SW 1271 (cell line): ENCODE data around the gene GMPR2.

Experiments used
- DNase-seq, 2 experiments: peaks; one replicate each; lab custom pipeline; 2025; lab: John Stamatoyannopoulos, UW

Gene GMPR2

DNA sequence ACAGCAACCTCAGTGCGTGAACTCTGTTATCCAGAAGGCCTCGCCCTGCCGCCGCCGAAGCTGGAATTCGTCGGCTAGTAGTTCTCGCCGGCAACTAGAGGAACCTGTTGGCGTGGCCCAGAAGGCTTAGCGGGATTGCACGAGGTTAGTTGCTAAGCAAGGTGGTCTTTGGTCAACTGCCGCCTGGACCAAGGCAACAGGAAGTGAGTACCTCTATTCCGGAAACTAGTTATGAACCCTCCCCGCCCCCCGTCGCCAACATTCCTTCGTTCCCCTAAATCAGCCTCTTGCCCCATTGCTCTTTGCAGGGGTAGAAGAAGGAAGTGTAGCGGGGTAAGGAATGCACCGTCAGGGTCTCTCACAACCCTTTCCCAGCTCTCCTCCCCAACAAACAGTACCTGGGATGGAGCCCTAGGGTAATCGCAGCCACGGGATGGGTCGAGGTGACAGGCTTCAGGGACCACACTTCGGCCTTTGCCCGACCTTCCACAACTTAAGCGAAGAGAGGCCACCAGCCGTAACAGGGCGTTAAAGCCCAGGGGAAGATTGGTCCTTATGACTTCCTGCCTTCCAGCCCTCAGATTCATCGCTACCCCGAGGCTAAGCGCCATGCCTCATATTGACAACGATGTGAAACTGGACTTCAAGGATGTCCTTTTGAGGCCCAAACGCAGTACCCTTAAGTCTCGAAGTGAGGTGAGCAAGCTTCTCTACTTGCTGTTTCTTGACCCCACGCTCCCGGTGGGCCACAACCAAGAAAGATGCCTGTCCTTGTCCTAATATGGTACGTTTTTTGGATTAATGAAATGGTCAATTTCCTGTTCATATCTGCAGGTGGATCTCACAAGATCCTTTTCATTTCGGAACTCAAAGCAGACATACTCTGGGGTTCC lies at the start of gene GMPR2:
GMPR2 (plus strand) TSS at position 285 of the 893 bp plus-strand sequence; CDS start at position 610, 325 bp downstream.
- DNase-seq, result peak in 1 of 2 experiments; percentile 95

DNA sequence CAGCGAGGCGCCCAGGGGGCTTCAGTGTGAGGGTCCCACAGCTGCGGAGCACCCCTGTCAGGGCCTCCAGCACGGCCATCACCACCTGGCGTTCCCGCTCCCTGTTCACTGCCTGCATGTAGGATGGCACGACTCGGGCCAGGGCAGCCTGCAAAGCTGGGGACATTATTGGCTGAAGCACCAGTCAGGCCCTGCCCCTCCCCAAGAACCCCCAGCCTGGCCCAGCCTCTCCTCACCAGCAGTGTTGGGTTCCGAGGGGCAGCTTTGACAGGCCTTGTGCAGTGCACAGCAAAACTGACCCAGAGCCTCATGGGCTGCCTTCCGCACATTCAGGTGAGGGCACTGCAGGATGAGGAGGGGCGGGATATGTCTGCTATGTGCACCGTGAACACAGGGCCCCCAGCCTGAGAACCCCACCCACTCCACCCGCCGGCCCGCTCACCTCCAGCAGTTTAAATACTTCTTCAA lies 49.7 kb upstream of the GMPR2 start:
- no peak for DNase-seq

DNA sequence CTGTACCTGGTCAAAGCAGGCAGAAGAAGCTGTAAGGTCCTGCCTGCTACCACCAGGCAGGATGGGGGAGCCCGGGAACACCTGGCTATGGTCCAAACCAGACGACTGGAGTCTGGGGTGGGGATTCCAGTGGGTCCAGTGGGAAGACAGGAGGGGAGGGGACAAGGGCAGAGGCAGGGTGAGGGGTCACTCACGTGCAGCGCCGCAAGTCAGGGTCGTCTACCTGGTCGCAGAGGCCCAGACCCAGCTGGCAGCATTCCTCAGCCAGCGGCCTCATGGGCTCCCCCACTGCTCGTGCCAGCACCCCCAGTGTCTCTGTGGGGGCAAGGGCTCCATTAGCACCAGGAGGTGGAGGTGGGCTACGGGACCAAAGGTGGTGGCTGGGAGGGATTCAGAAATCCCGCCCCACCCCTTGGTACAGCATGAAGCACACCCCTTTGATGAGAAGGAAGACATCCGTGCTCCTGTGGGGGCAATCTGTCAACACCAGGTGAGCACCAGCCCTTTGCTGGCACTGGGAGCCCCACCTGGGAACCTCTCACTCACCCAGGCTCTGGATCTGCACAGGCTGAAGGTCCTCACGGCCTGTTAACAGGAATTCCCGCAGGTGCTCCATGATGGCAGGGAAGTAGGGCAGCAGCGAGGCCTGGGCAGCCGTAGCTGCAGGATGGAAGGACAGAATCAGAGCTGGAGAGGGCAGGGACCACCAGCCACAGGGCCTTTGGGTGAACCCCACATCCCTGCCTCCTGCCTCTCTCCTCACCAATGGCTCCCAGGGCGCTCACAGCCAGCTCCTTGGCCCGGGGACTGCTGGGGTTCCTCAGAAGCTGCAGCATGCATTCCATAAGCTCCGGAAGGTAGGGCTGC lies 48.4 kb upstream of the GMPR2 start:
- DNase-seq, result no peak

DNA sequence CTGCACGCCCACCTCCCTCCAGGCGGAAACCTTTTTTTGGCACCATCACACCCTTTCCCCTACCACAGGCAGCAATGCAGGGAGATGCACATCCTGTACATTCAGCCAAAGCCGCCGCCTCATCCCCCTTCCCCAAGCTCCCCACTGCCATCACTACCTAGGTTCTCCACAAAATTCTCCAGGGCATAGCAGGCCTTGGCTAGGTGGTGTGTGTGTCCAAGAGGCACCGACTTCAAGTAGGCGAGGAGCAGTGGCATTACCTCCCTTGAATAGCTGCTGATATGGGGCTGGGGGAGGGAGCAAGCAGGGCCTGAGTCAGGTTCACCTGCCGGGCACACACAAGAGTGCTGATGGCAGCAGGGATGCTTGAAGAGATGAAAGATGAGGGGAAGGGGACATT lies 47.7 kb upstream of the GMPR2 start:
- DNase-seq, result no peak

DNA sequence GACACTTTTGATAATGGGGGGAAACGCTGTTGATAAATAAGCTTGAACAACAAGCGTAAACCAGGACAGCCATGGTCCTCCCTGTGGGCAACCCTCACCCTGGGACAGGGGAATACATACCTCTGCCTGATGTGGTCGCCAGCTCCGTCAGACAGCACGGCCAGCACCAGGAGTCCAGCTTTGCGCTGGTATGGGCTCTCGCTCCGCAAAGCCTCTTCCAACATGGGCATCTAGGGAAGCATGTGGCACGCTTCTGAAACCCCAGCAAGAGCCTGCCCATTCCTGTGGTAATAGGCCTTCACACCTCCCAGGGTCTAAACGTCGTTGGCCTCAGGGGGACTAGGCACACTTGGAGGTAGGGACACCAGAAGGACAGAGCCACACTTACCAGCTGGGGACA lies 47.0 kb upstream of the GMPR2 start:
- DNase-seq, result no peak

DNA sequence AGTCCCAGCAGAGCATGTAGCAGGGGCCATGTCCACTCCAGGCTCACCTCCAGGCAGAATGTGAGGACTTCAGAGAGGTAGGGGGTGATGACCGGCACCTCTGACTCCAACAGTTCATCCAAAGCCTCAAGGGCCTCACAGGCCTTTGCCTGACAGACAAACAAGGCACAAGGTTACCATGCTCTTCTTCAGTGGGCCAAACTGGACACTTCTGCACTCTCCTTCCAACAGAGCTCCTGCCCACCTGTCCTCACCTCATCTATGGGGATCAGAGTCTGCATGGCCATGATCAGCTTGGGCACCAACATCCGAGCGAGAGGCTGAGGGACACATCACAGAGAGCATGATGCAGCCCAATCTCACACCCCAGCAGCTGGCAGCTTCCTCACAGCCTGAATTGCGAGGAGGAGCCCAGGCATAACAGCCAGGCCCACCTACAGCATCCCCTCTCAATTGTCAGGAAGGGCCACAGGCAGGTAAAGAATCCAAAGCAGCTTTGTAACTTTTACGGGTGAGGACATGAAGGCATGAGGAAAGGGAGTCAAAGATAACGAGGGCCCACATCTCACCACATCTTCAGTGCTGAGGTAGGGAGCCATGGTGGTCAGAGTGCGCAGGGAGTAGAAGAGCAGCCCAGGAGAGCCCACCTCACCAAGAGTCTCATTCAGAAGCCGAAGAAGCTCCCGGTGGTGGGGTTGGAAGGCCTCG lies 45.7 kb upstream of the GMPR2 start:
- DNase-seq, result no peak

DNA sequence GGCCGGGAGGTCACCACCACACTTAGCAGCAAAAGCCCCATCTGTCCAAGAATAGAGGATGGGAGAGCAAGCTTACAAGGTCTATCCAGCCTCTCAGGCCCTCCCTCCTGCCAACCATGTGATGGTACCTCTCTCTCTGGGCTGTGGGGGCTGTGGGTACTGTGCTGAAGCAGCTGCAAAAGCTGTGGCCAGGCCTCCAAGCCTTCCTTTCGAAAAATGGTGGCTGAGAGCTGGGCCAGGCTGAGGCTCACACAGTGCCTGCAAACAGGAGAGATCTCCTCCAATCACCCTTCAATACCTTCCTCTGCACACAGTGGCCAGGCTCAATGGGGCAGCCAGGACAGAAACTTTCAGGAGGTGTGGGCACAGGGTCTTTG lies 45.2 kb upstream of the GMPR2 start:
- no peak for DNase-seq

DNA sequence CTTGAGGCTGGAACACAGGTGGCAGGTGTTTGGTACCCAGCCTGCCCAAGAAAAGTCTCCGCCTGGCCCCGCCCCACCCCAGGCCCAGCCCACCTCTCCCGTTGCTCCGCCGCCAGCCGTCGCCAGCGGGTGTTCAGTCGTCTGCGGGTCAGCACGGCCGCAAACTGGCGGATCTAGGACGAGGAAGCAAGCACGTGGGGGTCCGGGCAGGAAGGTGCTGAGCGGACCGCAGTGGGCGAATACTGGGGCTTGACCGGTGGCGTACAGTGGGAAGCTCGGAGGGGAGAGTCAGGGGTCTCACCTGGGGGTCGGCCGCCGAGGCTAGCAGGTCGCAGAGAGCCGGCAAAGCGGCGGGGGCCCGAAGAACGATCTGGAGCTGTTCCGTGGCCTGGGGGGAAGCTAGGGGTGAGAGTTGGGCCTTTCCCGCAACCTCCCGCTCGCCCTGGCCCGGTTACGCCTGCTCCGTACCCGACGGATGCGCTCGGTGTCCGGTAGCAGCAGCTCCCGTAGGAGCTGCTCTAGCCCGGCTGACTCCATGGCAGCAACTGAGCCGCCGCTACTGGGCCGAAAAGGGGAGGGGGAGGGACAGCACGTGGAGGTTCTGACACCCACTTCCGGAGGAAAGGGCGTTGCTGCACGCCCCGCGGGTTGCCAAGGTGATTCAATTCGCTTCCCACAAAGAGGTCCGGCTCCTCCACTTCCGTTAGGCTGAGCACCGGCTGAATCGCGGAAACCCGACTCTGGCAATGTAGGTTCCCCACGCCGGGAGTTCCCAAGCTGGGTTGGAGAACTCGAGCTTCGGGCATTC lies 44.3 kb upstream of the GMPR2 start, which contains the start of gene IPO4:
IPO4 (minus strand) TSS at position 566 of the 808 bp plus-strand sequence; CDS start at position 537, 29 bp downstream.
- DNase-seq, result peak; percentile 93 to 94

DNA sequence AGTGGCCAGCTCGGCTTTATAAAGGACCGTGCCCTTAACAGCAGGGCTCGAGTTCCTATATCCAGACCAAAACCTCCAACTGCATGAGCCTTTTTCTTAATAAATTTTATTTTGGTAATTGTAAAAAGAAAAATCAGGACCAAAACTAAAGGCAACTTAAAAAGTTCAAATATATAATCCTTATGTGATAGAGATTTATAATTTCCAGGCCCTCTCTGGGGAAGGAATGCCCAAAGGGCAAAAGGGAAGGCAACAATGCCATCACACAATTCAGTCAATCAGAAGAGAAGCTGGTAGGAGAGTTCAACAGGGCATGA lies 43.7 kb upstream of the GMPR2 start:
- DNase-seq, result no peak

DNA sequence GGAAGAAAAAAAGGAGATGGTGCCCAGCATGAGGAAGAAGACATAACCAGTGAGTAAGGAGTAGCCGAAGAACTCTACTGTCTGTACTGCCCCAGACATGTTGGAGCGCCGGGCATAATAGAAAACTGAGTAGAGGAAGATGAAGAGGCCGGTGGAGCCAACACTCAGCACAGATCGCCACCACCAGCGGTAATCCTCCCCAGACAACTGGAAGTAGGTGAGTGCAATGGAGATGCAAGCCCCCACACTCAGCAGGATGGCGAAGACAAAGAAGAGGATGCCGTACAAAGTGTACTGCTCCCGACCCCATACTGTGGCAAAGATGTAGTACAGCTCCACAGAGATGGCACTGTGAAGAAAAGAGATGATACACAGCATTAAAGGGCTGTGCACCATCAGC lies 43.3 kb upstream of the GMPR2 start:
- no peak for DNase-seq

DNA sequence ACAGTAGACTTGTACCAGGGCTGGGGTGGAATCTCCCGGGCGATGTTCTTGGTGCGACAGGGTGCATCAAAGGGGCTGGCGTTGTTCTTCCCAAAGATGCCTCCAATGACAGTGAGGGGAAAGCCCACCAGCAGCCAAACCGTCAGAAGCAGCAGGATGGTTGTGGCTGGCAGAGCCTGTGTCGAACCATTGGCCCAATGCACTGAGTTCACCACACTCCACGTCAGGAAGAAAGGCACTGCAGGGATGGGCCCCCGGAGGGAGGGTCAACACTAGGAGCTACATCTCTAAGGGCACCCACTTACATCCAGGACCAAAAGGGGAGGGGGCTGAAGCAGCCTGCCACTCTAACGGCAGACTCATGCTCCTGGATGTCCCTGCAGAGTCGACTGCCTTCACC lies 42.3 kb upstream of the GMPR2 start:
- DNase-seq, result no peak

DNA sequence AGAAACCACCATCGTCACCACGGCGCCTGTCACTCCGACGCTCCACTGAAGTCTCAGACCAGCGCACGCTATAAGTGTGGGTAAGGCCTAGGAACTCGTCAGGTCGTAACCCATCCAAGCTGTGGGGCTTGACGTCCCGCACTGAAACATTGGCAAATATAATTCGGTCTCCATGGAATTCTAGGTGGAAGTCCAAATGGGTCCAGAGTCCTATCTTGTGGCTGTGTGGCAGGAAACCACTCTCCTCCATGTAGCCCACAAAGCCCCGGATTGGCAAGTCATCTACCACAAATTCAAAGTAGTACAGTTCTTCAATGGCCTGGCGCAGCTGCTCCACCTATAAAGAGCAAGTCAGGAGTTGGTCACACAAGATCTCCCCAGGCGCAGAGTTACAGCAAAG lies 39.8 kb upstream of the GMPR2 start:
- no peak for DNase-seq

DNA sequence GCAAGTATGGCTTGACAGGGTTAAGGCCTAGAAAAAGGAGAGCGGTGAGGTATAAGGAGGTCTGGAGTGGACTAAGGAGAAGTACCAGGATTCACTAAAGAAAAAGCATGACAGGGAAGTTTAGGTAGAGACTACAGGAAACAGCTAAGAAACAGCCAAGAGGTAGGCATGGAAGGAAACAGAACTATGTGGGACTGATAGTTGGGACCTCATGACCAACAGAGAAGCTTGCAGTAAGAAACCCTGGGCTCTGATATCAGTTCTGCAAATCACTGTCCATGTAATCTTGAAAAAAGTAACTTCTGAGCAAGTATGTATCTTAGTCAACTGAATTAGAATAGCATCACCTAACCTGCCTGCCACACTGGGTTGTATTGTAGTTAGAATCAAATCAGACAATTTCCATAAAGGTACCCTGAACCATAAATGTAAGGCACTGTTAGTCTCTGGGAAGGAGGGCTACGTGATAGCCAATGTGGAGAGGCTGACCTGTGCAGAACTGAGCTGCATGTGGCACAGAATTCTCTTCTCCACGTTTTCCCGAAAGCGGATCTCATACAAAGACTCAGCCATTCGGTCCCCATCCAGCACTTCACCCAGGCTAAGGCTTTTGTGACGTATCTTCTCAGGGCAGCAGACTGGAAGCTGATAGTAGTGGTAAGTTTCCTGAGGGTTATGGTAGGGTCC lies 38.4 kb upstream of the GMPR2 start:
- peak in 1 of 2 experiments; percentile 6 for DNase-seq

DNA sequence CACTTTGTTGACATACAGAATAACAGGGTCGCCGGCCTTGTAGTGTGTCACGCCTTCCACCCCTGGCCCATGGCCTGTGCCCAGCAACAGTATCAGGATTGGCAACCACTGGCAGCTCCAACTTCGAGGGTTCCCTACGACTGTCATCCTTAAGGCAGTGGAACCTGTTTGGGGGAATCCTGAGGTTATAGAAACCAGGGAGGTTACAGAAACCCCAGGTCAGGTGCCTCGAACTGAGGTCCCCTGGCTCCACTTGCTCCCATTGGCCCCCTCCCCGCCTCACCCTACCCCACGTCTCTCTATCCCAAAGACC lies 37.9 kb upstream of the GMPR2 start:
- no peak for DNase-seq

DNA sequence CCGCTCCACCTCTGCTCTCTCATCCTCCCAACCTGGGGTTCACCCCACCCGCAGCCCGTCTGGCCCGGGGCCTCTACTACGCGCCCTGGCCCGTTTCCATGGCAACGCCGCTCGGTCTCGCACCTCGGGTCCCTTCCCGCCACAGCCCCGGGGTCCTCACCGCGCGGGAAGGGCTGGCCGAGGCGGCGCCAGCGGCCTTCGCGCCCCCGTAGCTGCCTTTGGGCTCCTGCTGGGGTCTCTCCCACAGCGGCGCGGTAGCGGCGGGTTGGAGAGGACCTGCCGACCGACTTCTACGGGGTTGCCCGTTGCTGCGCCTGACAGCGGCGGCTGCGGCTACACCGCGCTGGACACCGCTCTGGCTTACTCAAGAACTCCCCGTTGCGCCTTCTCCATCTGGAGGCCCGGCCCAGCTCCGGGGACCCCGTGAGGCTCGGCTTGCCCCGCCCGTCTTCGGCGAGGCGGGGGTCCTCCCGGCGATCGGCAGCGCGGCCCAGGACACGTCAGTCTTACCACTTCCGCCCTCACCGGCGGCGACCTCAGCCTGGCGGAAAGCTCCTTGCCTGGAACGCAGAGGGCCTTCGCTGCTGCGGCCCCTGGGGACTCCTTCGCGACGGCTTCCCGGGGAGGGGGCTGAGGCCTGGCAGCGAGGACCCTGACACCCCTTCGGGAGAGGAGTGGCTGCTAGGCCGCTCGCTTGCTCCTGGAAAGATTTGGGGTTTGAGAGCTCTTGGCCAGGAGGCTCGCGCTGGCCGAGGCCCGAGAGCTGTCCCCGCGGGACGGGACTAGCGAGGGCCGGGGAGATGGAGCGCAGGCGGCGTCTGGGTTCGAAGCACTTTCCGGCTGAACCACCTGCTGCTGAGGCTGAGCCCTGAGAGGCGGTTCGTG lies 37.3 kb upstream of the GMPR2 start, which contains the start of gene TM9SF1:
TM9SF1 (minus strand) TSS at position 256 of the 885 bp plus-strand sequence. CDS start 422 bp downstream, outside the sequence.
- DNase-seq, result peak; percentile 45 to 68

DNA sequence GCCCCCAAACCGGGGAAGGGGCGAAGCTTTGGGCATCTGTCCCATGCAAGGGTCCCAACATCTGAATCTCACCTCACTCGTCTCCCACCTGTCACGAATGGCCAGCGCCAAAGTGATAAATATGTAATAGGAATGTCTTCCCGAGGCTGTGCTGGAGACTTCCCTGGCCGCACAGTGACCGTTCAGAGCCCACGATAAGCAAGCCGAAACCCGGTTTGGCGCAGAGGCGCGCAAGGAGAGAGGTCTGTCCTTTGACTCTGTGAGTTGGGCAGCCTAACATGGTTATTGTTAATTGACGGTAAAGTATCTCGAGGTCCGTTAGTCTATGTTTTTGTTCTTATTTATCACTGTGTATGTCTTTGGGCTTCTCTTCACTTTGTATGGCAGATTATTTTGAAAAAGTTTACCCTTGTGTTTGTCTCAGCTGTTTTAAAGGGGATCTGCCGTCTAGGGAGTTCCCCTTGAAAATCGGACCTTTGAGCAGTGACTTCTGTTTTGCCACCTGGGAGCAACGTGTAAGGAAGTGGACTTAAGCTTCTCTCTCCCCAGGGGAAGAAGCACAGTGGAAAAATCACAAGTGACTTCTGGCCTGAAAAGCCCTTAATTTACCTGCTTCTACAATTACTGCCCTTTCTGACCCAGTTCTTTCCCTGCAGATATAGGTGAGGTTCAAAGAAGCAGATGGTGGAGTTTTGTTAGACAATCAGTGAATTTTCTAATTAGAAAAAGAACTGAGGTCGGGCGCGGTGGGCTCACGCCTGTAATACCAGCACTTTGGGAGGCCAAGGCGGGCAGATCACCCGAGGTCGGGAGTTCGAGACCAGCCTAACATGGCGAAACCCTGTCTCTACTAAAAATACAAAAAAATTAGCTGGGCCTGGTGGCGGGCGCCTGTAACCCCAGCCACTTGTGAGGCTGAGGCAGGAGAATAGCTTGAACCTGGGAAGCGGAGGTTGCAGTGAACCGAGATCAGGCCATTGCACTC lies 36.4 kb upstream of the GMPR2 start:
- peak in 1 of 2 experiments; percentile 25 for DNase-seq

DNA sequence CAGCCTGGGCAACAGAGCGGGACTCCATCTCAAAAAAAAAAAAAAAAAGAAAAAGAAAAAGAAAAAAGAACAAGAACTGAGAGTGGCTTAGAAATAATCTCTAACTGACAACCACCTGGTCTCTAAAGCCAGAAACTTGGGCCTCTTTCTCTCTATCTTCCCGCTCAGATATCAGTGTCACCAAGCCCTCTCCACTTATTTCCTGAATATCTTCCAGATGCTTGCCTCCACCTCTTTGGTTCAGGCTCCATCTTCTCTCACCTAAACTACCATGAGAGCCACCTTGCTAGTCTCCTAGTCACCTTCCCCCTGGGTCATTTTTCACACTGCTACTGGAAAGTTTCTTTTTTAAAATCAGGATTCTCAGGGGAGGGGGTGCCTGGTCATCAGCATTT lies 35.7 kb upstream of the GMPR2 start:
- no peak for DNase-seq

DNA sequence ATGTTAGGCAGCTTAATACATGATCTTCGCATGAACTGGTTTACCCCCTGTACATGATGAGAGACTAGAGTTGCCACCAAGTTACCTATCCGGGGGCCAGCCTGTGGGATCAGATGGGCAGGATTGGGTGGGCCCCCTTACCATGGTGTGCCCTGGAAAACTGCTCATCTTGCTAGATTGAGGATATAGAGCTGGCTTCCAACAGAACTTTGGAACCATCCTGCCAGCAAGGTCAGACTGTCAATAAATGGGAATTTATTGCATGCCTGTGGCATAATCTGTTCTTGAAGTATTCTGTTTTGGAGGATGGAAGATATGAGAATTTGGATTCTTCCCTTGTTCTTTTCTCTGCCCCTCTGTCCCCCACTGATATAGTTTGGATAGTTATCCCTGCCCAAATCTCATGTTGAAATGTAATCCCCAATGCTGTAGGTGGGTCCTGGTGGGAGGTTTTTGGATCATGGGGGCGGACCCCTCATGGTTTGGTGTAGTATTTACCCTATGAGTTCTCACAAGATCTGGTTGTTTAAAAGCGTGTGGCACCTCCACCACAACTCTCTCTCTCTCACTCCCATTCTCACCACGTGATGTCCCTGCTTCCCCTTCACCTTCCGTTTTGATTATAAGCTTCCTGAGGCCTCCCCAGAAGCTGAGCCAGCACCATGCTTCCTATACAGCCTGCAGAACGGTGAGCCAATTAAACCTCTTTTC lies 33.8 kb upstream of the GMPR2 start:
- no peak for DNase-seq
